Eye (tissue), 1 donor: ENCODE data around the gene SLC25A25.
"Not testable (repeated sequence)": the region's sequence is repeated elsewhere in the genome, so short reads cannot be mapped to it uniquely, and the experiment has no call there.

ENCODE experiments used
- DNase-seq: peaks from one replicate; pipeline ENCODE4 v3.0.0-alpha.2; 2015

SLC25A25 gene

DNA sequence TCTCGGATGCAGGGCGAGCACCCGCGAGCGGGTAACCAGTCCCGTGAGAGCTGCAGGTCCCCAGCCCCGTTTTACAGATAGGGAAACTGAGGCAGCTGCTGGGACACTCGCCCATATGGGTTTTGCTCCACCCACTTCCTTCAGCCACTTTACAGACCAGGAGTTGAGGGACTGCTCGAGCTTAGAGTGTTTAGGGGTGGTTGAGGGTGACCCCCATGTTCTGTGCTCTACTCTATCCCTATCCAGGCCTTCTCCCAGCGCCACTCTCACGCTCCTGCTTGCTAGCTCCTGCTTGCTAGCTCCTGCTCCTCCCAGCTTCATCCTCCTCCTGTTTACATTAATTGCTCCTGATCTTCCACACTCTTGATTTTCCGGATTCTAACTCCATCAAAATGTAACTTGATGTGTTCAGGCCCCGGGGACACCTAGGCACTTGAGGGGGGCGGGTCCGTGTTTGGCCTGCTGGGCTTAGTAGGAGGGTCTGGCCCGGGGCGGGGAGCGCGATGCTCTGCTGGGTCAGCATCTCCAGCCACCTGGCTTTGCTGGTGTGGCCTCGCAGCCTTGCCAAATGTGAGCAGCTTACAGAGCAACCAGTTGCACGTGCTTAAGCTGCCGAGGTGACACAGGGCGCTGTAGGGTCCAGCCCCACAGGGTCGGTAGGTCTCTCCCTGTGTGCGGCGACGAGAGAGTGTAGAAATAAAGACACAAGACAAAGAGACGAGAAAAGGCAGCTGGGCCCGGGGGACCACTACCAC lies 61.0 kb downstream of the SLC25A25 start:
- DNase-seq: no peak

DNA sequence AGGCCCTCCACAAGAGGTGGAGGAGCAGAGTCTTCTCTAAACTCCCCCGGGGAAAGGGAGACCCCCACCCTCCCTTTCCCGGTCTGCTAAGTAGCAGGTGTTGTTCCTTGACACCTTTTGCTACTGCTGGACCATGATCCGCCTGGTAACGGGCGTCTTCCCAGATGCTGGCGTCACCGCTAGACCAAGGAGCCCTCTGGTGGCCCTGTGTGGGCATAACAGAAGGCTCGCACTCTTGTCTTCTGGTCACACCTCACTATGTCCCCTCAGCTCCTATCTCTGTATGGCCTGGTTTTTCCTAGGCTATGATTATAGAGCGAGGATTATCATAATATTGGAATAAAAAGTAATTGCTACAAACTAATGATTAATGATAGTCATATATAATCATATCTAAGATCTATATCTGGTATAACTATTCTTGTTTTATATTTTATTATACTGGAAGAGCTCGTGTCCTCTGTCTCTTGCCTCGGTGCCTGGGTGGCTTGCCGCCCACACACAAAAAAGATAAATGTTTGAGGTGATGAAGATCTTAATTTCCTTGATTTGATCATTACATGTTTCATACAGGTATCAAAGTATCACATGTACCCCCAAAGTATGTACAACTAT lies 62.1 kb downstream of the SLC25A25 start:
- DNase-seq: not testable (repeated sequence)

DNA sequence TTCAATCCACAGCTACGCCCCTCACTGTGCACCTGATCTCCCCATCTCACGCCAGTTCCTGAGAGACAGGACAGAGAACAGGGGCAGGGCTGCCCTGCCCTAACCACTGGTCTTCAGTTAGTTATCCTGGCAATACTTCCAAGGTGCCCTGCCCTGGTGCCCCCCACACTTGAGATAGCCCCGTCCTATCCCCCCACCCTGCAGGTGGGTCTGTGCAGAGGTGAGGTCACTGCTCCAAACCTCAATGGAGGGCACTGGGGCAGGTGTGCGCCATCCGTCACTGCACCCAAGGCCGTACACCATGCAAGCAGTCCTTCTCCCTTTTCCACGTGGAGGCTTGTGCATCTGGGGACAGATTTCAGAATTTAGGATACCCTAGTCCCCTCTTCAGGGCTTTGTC lies 62.6 kb downstream of the SLC25A25 start:
- DNase-seq: not testable (repeated sequence)

DNA sequence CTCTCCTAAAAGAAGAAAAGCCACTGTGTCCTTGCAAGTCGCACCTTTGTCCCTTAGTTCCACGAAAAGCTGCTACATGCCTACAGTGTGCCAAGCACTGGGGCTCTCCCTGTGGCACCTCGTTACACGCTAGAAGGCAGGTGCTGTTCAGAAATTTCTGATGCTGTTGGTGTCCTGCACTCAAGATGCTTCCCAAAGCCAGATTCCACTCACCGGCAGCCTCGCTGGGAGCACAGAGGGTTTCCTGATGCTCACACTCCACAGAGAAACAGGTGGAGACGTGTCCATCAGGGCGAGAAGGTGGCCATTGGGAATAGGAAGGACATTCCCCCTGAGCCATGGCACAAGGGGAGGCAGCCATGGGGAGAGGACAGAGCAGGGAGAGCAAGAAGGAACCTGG lies 63.3 kb downstream of the SLC25A25 start:
- not testable (repeated sequence) for DNase-seq

DNA sequence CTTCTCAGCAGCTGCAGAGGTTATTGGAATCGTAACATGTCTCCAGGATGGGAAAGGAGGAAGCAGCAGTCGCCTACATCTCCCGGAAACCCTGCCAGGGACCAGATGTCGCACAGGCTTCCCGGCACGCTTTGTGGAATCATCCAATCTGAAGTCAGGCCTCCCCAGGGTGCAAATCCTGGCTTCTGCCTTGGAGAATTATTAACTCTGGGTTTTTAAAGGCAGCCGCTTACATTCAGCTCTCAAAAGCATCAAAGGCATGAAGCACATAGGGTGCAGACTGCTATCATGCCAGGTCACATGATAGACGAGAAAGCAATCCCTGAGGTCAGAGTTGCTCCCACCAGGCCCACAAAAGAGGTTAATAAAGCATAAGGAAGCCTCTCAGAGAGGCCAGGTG lies 64.1 kb downstream of the SLC25A25 start:
- DNase-seq: peak; percentile 61

DNA sequence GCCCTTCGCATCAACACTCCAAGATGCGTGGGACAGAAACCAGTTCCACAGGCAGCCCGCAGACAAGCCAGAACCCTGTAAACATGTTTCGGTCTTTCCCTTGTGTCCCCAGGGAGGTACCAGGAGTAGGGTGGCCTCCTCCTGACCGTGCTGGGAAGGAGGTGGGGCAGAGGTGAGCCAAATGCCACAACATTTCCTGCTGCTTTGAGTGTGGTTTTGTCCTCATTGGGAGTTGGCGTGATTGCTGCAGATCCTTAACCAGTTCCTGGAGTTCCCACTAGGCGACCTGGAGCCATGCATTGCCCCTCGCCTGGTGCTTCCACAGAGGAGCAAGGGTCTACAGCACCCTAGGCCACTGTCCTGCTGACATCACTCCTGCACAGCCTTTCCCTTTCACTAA lies 67.5 kb downstream of the SLC25A25 start:
- DNase-seq: not testable (repeated sequence)

DNA sequence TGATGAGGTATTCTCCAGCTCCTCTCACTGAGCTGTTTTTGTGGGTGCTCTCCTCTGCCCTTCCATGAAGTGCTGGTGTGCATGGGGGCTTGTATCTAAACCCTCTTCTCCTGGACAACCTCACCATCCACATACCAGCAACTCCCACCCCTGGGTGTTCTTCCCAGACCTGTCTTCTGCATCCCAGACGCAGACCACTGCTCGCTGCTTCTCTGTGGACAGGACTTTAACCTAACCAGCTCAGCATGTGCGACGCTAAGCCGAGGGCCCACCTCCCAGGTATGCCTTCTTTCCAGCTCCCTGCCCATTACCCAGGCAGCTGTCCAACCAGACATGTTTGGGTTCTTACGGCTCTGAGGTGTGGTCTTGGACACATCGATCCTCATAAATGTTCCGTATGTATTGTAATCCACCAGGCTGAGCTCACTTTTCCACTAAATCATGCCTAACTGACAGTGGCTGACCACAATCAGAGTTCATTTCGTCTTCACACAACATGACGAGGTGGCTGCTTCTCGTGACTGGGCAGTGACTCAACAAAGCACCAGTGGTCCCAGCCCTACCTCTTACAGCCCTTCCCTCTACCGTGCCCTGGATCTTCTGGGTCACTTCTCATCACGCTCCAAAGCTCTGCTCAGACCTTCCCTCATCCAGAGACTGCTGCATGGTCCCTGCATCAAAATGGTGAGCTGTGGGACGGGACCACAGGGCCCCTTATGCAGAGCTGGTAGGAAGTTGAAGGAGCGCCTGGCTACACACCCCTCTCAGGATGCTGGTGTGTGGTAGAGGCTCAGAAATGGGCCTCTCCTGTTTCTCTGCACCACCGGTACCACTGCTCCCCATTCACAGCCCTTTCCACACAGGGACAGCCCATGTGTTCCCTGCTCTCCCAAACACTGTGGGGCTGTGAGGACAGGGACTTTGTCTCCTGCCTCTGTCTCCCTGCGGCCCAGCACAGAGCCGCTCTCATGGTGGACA lies 69.1 kb downstream of the SLC25A25 start:
- peak; percentile 67 for DNase-seq

DNA sequence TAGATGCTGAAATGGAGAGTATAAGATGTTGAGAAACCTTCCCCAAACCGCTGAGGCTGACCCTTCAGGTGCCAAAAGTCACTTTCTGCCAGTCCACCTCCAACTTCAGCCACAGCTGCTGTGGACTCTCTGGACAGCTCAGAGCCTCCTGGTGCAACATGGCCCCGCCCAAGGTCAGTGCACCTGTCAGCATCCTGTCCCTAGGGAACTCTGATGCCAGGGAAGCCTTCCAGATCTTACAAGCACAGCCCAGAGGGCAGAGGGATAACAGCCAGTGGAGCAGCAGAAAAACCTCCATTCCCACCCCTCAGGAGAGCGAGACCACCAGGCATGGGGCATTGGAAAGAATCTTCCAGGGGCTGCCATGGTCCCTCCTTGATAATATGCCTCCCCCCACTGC lies 70.0 kb downstream of the SLC25A25 start:
- DNase-seq: no peak

DNA sequence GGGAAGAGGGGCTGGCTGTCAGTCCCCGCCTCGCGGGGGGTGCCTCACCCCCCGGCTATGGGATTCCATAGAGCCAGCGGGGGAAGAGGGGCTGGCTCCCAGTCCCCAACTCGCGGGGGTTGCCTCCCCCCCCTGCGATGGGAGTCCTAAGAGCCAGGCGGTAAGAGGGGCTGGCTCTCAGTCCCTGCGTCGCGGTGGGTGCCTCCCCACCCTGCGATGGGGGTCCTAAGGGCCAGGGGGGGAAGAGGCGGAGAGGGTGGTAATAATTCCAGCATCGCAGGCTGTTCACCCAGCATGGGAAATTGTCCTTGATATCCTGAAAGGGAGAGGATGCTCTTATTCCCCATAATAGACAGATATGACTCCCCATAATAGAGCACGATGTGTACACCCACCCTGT lies 71.6 kb downstream of the SLC25A25 start:
- DNase-seq: no peak

DNA sequence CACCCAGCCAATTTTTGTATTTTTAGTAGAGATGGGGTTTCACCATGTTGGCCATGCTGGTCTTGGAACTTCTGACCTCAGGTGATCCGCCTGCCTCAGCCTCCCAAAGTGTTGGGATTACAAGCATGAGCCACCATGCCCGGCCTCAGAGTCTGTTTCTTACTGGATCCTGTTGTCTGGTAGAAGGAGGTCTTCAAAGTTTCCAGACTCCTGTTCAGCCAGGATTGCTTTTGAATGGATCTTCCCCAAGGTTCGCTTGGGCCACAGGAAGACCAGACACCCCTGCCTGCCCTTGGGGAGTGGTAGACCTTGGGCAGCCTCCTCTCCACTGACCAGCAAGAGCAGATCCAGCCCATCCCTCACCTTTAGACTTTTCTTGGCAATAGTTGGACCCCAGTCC lies 73.6 kb downstream of the SLC25A25 start:
- DNase-seq: no peak

DNA sequence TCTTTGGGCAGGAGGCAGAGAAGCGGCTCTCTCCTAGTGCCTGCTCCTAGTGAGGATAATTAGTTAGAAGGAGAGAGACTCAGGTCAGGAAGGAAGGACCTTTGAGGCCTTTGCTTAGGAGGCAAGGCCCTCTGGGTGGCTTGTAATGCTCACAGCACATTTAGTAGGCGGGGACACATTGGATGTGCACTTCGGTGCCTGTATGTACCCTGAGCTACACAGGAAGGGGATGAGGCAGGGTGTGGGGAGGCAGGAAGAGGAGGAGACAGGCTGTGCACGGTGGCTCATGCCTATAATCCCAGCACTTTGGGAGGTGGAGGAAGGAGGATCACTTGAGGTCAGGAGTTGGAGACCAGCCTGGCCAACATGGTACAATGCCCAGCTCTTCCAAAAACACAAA lies 74.0 kb downstream of the SLC25A25 start:
- DNase-seq: no peak

DNA sequence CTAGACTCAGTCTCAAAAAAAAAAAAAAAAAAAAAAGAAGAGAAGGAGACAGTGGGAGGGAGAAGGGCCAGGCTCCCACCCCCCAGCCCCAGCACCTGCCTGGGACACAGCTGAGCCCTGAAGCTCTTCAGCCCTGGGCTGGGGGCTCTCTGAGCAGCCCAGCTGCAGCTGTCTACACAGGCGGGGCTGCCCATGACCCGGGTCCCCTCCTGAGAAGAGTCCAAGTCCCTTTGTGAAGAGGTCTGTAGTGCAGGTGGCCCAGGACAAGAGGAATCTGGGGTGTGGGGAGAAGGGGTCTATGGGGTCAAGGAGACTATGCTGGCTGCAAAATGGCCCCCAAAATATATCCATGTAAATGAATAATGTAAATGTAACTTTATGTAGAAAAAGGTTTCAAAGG lies 74.6 kb downstream of the SLC25A25 start:
- DNase-seq: no peak

DNA sequence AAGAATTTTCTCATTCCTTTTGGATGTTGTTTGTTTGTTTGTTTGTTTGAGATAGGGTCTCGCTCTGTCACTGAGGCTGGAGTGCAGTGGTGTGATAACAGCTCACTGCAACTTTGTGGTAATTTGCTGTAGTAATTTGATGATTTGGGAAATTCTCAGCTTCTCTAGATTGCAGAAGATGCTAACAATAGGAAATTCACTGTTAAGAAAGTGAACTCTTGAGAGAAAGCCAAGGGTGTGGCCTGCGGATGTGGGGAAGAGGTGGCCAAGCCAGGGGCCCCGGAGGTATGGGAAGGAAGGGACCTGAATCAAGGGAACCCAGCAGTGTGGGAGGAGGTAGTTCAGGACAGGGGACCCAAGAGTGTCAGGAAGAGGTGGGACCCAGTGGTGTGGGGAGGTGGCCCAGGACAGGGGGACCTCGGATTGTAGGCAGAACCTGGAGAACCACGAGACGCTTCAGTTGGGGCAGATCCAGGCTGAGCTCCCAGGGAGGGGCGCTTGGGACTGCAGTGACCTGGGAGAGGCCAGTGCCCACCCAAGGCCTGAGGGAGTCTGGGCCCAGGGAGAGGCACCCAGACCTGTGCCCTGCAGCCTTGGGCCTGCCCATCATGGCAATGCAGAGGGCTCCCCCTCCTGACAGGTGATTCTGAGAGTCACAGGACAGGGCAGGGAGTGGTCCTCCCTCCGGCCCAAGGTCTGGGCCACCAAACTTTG lies 75.7 kb downstream of the SLC25A25 start:
- no peak for DNase-seq

DNA sequence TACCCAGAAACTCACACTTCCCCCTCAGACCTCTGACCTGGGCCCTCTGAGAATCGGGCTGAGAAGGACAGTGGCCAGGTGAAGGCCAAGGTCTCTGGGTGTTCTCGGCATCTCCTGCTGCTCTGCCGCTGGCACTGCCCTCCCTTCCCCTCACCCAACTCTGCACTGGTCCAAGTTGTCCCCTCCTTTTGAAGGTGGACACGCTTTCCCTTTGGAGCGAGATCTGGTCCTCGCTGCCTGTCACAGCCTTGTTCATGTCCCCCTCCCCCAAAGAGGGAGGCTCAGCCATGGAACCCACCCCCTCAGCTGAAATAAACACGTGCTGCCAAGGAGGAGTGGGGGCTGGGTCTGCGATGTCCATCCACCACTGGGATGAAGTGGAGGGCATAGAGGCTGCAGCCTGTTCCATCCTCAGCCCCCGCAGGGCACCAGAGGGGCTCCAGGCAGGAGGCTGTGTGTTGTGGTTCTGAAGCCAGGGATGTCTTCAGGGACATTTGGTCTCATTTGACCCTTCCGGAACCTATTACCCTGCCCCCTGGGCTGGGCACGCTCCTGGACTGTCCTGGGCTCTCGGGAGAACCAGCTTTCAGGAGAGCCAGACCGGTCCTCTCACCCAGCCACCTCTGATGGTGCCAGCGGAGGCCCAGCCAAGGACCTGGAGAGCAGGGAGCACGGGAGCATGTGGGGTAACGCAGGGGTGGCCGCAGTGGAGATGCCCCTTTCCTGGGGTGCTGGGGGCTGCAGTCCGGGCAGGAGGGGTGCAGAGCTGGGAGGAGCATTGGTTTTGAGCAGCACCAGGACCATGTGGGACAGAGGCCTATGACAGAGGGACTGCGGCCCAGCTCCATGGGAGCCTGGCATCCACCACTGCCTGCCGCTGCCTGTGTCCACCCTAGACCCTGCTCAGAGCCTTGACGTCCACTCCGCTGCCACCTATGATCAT lies 76.5 kb downstream of the SLC25A25 start:
- no peak for DNase-seq

DNA sequence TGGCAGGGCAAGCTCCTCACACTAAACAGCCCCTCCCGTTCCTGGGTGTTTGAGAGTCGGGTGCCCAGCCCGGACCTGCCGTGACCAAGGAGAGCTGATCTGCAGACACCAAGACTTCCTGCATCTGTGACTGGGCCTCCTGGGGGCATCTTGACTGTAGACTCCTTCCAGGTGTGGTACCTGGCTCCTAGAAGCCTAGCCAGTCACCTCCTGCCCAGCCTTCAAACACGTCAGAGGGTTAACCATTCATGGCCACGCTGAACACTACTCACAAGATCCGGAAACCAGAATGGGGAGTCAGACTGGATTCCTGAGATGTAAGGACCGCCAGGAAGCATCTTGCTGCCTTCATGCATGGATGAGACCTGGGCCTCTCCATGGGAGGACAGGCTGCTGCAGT lies 77.5 kb downstream of the SLC25A25 start:
- DNase-seq: peak; percentile 53

DNA sequence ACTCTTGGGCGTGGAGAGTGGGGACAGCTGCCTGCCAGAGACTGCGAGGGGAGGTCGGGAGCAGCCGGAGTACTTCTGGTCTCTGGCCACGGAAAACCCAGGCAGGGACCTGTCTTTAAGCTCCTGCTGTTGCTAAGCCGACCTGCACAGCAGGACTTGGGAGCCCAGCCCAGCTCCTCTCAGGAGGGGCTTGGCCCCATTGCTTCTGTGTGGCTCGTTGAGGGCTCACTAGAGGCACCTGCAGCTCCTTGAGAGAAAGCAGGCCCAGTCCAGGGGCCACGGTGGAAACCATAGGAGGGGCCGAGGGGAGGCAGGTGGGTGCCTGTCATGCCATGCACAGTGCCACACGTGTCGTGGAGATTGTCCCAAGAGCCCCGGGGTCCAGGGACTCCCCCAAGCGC lies 77.9 kb downstream of the SLC25A25 start:
- DNase-seq: no peak

DNA sequence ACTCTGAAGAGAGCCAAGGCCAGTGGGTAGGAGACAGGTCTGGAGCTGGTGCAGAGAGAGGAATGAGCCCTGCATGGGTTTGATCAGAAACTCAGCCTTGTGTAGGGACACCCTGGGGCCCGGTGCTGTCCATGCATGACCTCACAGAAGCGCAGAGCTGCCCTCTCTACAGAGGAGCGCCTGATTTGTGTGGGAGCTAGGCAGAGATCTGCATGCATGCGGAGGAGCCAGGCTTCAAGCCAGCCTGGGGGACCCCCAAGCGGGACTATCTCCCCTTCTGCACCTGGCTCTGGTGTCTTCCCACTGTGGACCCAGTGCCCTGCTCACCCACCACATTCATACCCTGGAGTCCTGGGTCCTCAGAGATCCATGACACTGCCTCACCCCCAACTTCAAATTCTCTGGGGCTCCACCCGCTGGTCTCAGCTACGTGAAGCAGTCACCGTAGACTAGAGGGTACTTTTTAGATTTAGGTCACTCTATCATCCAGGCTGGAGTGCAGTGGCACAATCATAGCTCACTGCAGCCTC lies 78.6 kb downstream of the SLC25A25 start:
- no peak for DNase-seq

DNA sequence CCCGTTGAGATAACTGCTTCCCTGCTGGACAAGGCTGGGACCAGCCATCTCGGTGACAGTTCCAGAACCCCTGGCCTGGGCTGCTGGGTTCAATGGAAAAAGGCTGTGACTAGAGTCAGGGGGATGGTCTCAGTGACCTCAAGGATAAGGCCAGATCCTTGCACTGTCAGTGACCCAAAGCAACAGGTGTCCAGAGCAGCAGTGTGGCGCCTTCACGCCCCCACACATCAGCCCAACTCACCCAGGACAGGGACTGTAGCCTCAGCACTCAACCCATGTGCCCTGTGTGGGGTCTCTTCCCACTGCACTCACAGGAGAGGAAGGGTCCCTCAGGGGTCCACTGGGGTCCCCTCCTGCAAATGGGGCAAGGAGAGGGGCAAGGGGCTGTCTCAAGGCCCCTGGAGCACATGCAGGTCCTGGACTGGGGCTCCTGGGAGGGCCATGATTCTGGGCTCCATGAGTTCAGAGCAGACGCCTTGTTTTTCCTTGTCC lies 80.5 kb downstream of the SLC25A25 start:
- no peak for DNase-seq

DNA sequence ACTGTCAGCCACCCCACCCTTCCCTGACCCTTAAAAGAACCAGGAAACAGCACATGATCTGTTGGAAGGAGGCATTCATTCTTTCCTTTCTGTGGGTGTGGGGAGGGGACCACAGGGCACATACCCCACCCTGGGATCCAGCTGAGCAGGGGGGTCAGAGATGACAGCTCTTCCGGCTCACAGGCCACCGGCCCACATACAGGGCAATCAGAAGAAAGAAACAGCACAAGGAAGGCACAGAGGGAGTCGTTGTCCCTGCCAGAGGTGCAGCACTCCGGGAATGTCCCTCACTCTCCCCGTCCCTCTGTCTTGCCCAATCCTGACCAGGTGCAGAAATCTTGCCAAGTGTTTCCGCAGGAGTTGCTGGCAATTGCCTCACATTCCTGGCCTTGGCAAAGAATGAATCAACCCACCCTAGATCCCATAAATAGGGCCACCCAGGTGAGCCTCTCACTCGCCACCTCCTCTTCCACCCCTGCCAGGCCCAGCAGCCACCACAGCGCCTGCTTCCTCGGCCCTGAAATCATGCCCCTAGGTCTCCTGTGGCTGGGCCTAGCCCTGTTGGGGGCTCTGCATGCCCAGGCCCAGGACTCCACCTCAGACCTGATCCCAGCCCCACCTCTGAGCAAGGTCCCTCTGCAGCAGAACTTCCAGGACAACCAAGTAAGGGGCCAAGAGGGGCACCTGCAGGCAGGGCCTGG lies 81.1 kb downstream of the SLC25A25 start, which contains the start of gene LCN2:
Gene LCN2 (plus strand): TSS at position 453 of the 701 bp plus-strand sequence. CDS start 73 bp downstream, at position 526.
- DNase-seq: no peak

DNA sequence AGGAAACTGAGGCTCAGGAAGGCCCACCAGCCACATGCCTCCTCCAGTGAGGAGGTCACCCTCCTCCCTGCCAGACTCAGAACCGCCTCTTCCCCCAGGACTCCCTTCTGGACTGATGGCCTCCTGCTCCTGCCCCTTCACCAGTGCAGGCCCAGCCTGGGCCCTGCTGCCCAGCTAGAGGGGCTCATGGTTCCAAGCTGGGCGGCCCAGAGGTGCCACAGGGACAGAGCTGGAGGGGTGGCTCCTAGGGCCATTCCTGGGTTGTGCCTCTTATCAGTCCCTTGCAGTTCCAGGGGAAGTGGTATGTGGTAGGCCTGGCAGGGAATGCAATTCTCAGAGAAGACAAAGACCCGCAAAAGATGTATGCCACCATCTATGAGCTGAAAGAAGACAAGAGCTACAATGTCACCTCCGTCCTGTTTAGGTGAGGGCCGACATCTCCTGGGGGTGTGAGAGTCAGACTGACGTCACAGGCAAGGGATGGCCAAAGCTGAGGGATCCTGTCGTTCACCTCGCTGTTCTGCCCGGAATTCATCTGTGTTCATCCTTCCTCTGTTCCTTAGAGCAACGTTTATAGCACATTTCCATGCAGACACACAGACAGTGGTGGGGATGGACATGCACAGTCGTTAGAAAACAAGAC lies 82.0 kb downstream of the SLC25A25 start:
- DNase-seq: no peak
